IPS-18a (cell line): ENCODE data around the gene OR7A17.

Source experiments
- H3K27ac ChIP-seq: one replicate; pipeline ENCODE4 v1.5.1; 2013; ENCODE audit warnings: low read length
- H3K27me3 ChIP-seq: one replicate; pipeline ENCODE4 v1.6.1; 2013; ENCODE audit warnings: mild to moderate bottlenecking, low read length; ENCODE audit not compliant: control insufficient read depth, insufficient read depth
- H3K36me3 ChIP-seq: one replicate; pipeline ENCODE4 v1.6.1; 2013; ENCODE audit warnings: low read depth, low read length; ENCODE audit not compliant: control insufficient read depth
- H3K4me1 ChIP-seq: one replicate; pipeline ENCODE4 v1.6.1; 2013; ENCODE audit warnings: low read depth, low read length; ENCODE audit not compliant: control insufficient read depth
- H3K4me3 ChIP-seq: one replicate; pipeline ENCODE4 v1.5.1; 2013; ENCODE audit warnings: low read length
- H3K9ac ChIP-seq: one replicate; pipeline ENCODE4 v1.6.1; 2013; ENCODE audit warnings: mild to moderate bottlenecking, low read length, moderate library complexity
- H3K9me3 ChIP-seq: one replicate; pipeline ENCODE4 v1.6.1; 2013; ENCODE audit warnings: low read depth, low read length; ENCODE audit not compliant: control insufficient read depth

The OR7A17 gene

DNA sequence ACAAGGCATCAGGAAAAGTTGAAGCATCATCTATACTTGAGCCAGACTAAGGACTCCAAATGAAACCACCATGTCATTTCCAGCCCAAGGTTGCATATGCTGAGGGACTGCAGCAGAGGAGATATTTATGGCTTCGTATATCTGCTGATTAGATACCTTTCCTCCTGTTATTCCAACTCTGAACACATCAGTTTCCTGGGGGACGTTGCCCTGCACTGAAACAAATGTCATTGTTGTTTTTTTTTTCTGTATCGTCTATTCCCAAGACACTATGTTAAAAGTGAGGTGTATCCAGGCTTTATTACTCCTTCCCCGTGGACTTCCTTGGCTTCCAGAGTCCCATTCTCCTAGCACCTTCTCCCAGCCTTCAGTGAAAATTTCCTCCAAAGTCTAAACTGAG is at the start of gene OR7A17:
TSS of gene OR7A17 (minus strand) at position 101 of the 400 bp plus-strand sequence. CDS start 4,777 bp downstream, outside the sequence.
- H3K9me3 ChIP-seq, result peaks cover 40% of the 10 kb centered on the region
- no peak within 1 kb of the TSS for H3K4me3 ChIP-seq
- no peaks in the 10 kb centered on the region for H3K4me1 ChIP-seq
- H3K27ac ChIP-seq, result no peak within 1 kb of the TSS
- no peak within 1 kb of the TSS for H3K9ac ChIP-seq
- H3K36me3 ChIP-seq, result no peaks in the 10 kb centered on the region
- H3K27me3 ChIP-seq, result no peaks in the 10 kb centered on the region

DNA sequence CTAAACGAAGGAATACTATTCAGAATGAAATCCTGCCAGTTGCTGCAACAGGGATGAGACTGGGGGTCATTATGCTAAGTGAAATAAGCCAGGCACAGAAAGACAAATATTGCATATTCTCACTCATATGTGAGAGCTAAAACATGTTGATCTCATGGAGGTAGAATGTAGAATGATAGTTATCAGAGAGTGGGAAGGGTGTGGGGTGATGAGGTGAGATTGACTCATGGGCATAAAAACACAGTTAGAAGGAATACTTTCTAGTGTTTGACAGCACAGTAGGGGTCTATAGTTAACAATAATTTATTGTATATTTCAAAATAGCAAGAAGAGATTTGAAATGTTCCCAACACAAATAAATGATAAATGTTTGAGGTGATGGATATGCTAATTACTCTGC is 47.6 kb upstream of the OR7A17 start:
- Histone ChIP-seq H3K4me3 (no peak overlapping the region), H3K4me1 (no peaks in the 10 kb centered on the region), H3K27me3 (no peaks in the 10 kb centered on the region), H3K9me3 (peaks cover 41% of the 10 kb centered on the region), H3K9ac (no peak overlapping the region), H3K36me3 (no peaks in the 10 kb centered on the region), H3K27ac (no peak overlapping the region)

DNA sequence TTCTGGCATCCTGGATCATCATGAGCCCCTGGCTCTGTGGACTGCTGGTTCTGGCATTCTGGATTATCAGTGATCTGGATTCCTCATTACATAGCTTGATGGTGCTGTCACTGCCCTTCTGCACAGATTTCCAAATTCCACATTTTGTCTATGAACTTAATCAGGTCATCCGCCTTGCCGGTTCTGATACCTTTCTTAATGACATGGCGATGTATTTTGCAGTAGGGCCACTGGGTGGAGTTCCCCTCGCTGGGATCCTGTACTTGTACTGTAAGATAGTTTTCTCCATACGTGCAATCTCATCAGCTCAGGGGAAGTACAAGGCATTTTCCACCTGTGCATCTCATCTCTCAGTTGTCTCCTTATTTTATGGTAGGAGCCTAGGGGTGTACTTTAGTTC is 30.9 kb upstream of the OR7A17 start:
- Histone ChIP-seq H3K4me3 (no peak overlapping the region), H3K27me3 (no peaks in the 10 kb centered on the region), H3K4me1 (no peaks in the 10 kb centered on the region), H3K9me3 (peaks cover 40% of the 10 kb centered on the region), H3K9ac (no peak overlapping the region), H3K27ac (no peak overlapping the region), H3K36me3 (no peaks in the 10 kb centered on the region)

DNA sequence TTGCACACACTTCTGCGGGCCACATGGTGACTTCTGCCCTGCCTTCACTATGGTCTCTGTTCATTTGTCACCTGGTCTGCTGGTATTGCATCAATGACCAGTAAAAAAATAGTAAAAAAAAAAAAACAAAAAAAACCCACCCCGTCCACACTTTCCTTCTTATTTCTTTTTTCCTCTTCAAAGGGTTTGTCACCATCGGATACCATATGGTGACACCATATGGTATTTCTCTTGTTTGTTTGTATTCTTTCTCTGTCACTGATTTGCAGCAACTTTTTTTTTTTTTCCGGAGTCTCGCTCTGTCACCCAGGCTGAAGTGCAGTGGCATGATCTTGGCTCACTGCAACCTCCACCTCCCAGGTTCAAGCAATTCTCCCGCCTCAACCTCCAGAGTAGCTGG is 29.2 kb upstream of the OR7A17 start:
- H3K4me3 ChIP-seq, result no peak overlapping the region
- H3K27me3 ChIP-seq, result no peaks in the 10 kb centered on the region
- peaks cover 36% of the 10 kb centered on the region for H3K9me3 ChIP-seq
- H3K4me1 ChIP-seq, result no peaks in the 10 kb centered on the region
- no peak overlapping the region for H3K9ac ChIP-seq
- H3K36me3 ChIP-seq, result no peaks in the 10 kb centered on the region
- H3K27ac ChIP-seq, result no peak overlapping the region

DNA sequence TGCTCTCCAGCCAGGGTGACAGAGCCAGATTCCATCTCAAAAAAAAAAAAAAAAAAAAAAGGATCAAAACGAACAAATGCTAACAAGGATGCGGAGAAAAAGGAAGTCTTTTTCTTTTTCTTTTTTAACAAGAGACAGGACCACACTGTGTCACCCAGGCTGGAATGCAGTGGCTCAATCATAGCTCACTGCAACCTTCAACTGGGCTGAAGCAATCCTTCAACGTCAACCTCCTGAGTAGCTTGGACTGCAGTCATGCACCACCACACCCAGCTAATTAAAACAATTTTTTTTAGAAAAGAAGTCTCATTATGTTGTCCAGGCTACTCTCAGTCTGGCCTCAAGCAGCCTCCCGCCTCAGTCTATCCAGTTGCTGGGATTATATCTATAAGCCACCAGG is 20.8 kb upstream of the OR7A17 start:
- Histone ChIP-seq H3K4me3 (no peak overlapping the region), H3K9me3 (peaks cover 36% of the 10 kb centered on the region), H3K27me3 (no peaks in the 10 kb centered on the region), H3K36me3 (no peaks in the 10 kb centered on the region), H3K27ac (no peak overlapping the region), H3K9ac (no peak overlapping the region), H3K4me1 (no peaks in the 10 kb centered on the region)

DNA sequence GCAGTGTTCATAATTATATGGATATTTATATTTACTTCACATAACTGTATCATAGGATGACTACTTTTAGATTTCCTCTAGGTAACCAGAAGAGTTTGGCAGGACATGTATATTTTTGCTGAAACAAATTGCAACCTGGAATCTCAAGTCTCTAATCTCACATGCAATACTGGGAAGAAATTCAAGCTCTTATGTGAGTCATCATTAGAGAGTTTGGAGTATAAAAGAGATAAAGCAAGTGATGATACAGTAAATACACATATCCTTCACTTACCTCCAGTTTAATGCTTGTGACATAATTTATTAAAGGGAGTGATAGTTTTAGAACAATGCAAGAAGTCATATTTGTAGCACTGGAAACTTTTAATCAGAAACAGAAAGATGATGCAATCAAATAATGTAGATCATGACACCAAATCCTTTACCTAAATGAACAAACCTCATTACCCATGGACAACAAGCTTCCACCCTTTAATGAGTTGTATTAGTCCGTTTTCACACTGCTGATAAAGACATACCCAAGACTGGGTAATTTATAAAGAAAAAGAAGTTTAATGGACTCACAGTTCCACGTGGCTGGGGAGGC is 15.8 kb upstream of the OR7A17 start:
- no peaks in the 10 kb centered on the region for H3K36me3 ChIP-seq
- H3K4me3 ChIP-seq, result no peak overlapping the region
- H3K9me3 ChIP-seq, result peaks cover 34% of the 10 kb centered on the region
- H3K27ac ChIP-seq, result no peak overlapping the region
- H3K9ac ChIP-seq, result no peak overlapping the region
- H3K4me1 ChIP-seq, result no peaks in the 10 kb centered on the region
- no peaks in the 10 kb centered on the region for H3K27me3 ChIP-seq

DNA sequence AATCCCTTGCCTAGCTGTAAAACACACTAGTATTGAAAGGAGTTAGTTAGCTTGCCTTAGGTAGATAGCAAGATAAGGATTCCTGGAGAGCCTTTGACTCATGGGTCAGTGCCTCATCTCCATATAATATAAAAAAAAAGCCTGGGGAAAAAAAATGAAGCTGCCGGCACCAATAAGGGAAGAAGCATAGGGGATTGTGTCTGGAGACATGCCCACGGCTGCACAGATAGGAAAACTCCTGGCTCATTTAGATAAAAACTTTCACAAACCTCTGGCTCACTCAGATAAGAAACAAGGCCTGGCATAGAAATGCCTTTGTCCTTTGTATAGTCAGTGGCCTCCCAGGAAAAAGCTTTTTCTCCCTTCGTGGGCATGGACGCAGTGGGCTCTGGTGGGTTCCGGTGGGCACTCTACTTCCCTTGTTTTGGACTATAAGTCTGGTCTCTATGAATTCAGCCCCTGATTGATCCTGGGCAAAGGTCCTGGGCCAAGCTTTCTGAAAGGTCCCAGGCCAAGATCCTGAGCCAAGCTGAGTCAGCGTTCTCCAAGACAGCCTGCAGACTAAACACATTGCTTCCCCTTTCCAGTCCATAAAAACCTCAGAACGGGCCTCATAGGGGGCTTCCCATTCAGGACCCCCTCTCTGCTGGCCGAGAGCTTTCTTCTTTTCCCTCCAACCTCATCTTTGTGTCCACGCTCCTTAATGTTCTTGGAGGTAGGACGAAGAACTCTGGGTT is 4.9 kb upstream of the OR7A17 start:
- Histone ChIP-seq H3K27me3 (no peaks in the 10 kb centered on the region), H3K9me3 (peaks cover 39% of the 10 kb centered on the region), H3K4me1 (no peaks in the 10 kb centered on the region), H3K36me3 (no peaks in the 10 kb centered on the region), H3K27ac (no peak overlapping the region), H3K4me3 (no peak overlapping the region), H3K9ac (no peak overlapping the region)

DNA sequence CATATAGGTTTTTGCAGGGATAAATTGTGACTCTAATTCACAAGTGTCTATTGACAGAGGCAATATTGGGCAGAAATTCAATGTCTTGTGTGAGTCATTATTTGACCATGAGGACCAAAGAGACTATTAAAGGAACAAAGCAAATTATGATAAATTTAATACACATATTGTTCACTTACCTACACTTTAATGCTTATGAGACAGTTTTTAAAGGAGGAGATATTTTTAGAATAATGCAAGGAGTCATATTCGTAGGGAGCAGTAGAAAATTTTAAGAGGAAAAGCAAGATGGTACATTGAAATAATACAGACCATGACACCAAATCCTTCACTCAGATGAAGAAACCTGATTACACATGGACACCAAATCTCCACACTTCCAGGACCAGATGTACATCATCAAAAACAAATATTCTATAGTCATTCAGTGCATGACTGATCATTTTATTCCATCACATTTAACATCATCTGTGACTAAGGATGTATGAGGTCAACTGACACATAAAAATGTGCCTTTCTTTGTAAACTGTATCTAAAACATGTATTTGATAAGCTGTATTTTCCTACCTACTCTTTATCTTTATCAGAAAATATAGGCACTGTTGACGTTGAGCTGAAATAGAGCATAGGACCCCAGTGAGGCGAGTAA is 4.2 kb upstream of the OR7A17 start:
- Histone ChIP-seq H3K4me3 (no peak overlapping the region), H3K4me1 (no peaks in the 10 kb centered on the region), H3K36me3 (no peaks in the 10 kb centered on the region), H3K27ac (no peak overlapping the region), H3K9ac (no peak overlapping the region), H3K9me3 (peaks cover 37% of the 10 kb centered on the region), H3K27me3 (no peaks in the 10 kb centered on the region)

DNA sequence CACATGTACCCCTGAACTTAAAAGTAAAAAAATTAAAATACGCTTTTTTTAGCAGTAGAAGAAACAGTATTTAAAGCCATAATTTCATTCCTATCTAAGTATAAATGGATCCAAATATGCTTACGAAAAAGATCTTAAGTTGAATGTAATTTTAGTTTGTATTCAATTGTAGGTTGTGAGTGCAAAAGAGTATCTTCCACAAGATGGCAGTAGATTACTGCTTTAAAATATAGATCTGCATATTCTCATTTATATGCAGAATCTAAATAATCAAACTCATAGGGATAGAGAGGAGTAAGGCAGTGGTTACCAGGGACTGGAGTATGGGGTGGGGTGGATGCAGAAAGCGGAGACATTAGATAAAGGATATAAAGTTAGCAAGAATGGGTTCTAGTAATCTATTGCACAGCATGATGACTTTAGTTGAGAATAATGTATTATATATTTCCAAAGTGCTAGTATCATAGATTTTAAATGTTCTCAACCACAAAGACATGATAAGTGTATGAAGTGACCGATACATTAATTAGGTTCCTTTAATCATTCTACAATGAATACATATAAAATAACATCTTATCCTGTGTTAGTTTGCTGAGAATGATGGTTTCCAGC is 14.2 kb downstream of the OR7A17 start:
- no peaks in the 10 kb centered on the region for H3K4me1 ChIP-seq
- H3K27ac ChIP-seq, result no peak overlapping the region
- H3K9me3 ChIP-seq, result peaks cover 50% of the 10 kb centered on the region
- no peaks in the 10 kb centered on the region for H3K36me3 ChIP-seq
- H3K27me3 ChIP-seq, result no peaks in the 10 kb centered on the region
- no peak overlapping the region for H3K9ac ChIP-seq
- H3K4me3 ChIP-seq, result no peak overlapping the region

DNA sequence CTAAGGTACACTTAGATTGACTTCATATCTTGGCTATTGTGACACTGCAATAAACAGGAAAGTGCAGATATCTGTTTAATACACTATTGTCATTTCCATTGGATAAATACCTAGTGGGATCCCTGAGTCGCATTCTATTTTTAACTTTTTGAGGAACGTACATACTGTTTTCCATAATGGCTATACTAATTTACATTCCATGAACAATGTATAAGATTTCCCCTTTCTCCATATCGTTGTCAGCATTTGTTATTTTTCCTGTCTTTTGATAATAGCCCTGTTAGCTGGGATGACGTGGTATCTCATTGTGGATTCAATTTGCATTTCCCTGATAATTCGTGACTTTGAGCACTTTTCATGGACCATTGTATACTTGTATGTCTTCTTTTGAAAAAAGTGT is 17.4 kb downstream of the OR7A17 start:
- Histone ChIP-seq H3K27me3 (no peaks in the 10 kb centered on the region), H3K27ac (no peak overlapping the region), H3K4me1 (no peaks in the 10 kb centered on the region), H3K36me3 (no peaks in the 10 kb centered on the region), H3K9me3 (peaks cover 56% of the 10 kb centered on the region), H3K9ac (no peak overlapping the region), H3K4me3 (no peak overlapping the region)

DNA sequence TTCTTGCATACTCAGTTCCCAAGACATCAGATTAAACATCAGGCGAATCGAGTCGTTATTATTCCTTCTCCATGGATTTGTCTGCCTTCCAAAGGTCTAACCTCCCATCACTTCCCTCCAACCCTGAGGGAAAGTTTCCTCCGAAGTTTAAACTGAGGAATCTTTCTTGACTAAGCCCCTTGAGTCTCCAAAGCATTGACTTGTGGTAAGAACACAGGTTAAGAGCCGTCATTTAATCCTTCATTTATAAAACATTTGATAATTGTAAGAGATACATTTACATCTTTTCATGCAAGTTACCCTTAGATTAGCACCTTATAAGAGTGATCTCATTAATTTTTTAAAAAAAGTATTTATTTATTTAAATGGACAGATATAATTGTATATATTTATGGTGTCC is 37.1 kb downstream of the OR7A17 start, which contains the start of gene OR7A10:
TSS of gene OR7A10 (minus strand) at position 101 of the 400 bp plus-strand sequence. CDS start 7,045 bp downstream, outside the sequence.
- no peak within 1 kb of the TSS for H3K9ac ChIP-seq
- H3K4me1 ChIP-seq, result no peaks in the 10 kb centered on the region
- peaks cover 40% of the 10 kb centered on the region for H3K9me3 ChIP-seq
- no peaks in the 10 kb centered on the region for H3K36me3 ChIP-seq
- no peak within 1 kb of the TSS for H3K27ac ChIP-seq
- no peaks in the 10 kb centered on the region for H3K27me3 ChIP-seq
- H3K4me3 ChIP-seq, result no peak within 1 kb of the TSS
